Activated CD8-positive, alpha-beta memory T cell treated with anti-CD3 and anti-CD28 coated beads, Interleukin-2, amount 50 U/mL, for 48 hours (primary cell): ENCODE data around the gene CHST13.

Source experiments
- DNase-seq: peaks from one replicate; pipeline ENCODE4 v3.0.0-alpha.2; 2020

CHST13 gene

GRCh38 chr3:126510308-126510910, 13.5 kb upstream of the CHST13 start:
- no peak for DNase-seq

GRCh38 chr3:126511291-126511690, 12.7 kb upstream of the CHST13 start:
- no peak for DNase-seq

GRCh38 chr3:126512026-126512425, 11.9 kb upstream of the CHST13 start:
- DNase-seq = no peak

GRCh38 chr3:126512916-126513650, 10.9 kb upstream of the CHST13 start:
- DNase-seq = no peak

GRCh38 chr3:126514161-126514560, 9.8 kb upstream of the CHST13 start:
- no peak for DNase-seq

GRCh38 chr3:126515066-126515706, 8.8 kb upstream of the CHST13 start:
- DNase-seq = no peak

- no peak for DNase-seq
These were observed 7.6 kb upstream of the CHST13 start for GRCh38 chr3:126516152-126516935.

- DNase-seq = no peak
These were observed 7.0 kb upstream of the CHST13 start for GRCh38 chr3:126516936-126517290.

- no peak for DNase-seq
These were observed 6.5 kb upstream of the CHST13 start, which contains the start of gene UROC1 for GRCh38 chr3:126517291-126517951. TSS of gene UROC1 (minus strand) at chr3:126517773. CDS start at chr3:126517719, 54 bp downstream.

- no peak for DNase-seq
These were observed 5.8 kb upstream of the CHST13 start for GRCh38 chr3:126517986-126518778.

GRCh38 chr3:126518779-126519177, 5.2 kb upstream of the CHST13 start:
- no peak for DNase-seq

GRCh38 chr3:126519506-126520455, 4.2 kb upstream of the CHST13 start:
- no peak for DNase-seq

GRCh38 chr3:126521122-126521891, 2.6 kb upstream of the CHST13 start:
- DNase-seq = no peak

- DNase-seq = peak; percentile 75
These were observed 1.6 kb upstream of the CHST13 start for GRCh38 chr3:126522363-126522788.

- DNase-seq = no peak
These were observed 554 bp downstream of the CHST13 start for GRCh38 chr3:126524429-126524988.

GRCh38 chr3:126525091-126525852, 1.3 kb downstream of the CHST13 start:
- DNase-seq = no peak

GRCh38 chr3:126525853-126526667, 2.1 kb downstream of the CHST13 start:
- no peak for DNase-seq

GRCh38 chr3:126526668-126527005, 2.7 kb downstream of the CHST13 start:
- no peak for DNase-seq
